GM19463 (cell line): ENCODE results near the gene CXCL17.
"Not testable (repeated sequence)": the region's sequence is repeated elsewhere in the genome, so short reads cannot be mapped to it uniquely, and the experiment has no call there.

Source experiments
- ATAC-seq: cut with Tn5 transposase; IDR thresholded peaks from one replicate; pipeline ENCODE4 v1.9.1; 2021; ENCODE audit warnings: mild to moderate bottlenecking, moderate library complexity; ENCODE audit not compliant: unreplicated experiment

Gene CXCL17

DNA sequence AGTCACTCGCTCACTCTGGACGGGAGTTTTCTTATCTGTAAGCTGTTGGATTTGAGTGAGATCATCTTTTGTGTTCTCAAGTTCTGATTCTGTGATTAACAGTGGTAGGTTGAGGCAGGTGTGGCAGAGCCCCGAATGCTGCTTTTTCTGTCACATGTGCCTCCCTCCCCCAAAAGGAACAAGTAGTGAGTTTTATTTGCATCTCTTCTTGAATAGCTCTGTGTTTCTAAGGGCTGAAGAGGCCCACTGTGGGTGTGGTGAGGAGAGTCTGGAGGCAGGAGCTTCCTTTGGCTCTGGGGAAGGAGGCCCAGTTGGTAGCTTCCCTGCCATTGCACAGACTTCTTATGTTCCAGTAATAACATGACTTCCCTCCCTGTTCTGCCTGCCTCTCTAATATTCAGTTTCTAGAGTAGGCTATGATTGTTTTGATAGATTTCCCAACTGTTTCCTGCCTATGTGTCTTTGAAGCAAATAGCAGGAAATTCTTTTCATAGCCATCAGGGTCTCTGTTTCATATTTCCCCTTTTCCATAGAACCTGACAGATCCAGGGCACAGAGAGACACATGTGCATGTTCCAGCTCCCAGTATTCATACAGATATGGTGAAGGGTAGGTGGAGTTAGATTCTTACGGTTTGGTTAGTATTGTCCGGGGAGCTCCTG is 23.9 kb upstream of the CXCL17 start:
- ATAC-seq, result no peak

DNA sequence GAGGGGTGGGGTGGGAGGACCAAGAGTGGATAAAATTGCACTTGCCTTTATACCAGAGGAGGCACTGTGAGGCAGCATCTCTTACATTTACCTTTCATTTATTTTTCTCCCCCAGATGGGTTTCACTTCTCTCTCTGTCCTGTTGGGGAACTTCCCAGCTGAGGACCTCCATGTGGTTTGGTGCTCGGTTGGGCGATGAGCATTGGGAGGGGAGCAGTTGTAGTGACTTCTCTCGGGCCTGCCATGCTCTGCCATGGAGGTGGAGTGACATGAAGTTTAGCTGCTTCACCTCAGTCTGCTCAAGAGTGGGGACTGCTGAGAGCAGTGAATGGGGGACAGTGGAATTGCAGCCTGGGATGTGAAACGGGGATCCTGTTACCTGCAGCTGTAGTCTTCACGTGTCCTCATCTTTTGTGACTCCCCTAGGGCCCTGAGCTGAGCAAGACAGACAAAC is 23.1 kb upstream of the CXCL17 start:
- peak; percentile 84 for ATAC-seq

DNA sequence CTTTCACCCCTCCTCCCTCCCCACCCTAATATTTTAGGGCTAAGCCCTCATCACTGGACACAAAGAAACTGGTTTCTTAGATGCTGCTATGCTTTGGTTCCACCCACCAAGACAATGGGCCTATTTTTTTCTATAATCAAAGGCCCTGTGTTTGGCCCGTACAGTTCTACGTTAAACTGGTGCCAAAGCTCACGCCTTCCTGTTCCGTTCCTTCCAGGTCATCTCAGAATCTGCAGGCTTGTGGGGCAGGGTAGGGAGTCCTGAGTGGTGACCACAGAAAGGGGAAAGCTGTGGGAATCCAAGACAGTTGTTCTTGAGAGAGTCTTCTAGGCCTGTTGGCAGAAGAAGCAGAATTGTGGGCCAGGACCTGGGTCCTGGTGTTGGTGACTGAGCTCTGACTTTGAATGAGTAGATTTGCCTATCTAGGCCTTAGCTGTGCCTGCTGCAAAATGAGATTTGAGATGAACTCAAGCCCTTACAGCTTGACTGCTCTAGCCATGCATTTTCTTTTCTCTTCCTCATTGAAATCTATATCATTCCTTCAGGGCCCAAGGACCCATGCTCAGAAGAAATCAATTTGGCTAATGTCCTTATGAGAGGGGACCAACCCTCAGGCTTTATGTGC is 19.1 kb upstream of the CXCL17 start:
- ATAC-seq, result no peak

DNA sequence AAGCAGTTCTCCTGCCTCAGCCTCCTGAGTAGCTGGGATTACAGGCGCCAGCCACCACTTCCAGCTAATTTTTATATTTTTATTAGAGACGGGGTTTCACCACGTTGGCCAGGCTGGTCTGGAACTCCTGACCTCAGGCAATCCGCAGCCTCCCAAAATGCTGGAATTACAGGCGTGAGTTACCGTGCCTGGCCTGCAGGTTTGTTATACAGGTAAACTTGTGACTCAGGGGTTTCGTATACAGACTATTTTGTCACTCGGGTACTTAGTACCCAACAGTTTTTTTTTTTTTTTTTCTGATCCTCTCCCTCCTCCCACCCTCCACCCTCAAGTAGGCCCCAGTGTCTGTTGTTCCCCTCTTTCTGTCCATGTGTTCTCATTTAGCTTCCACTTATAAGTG is 18.5 kb upstream of the CXCL17 start:
- not testable (repeated sequence) for ATAC-seq

DNA sequence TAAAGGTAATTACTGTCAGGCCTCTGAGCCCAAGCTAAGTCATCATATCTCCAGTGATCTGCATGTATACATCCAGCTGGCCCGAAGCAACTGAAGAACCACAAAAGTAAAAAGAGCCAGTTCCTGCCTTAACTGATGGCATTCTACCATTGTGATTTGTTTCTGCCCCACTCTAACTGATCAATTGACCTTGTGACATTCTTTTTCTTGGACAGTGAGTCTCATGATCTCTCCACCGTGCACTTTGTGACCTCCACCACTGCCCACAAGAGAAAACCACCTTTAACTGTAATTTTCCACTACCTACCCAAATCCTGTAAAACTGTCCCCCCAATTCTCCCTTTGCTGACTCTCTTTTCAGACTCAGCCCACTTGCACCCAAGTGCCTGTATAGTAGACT is 17.2 kb upstream of the CXCL17 start:
- ATAC-seq, result no peak

DNA sequence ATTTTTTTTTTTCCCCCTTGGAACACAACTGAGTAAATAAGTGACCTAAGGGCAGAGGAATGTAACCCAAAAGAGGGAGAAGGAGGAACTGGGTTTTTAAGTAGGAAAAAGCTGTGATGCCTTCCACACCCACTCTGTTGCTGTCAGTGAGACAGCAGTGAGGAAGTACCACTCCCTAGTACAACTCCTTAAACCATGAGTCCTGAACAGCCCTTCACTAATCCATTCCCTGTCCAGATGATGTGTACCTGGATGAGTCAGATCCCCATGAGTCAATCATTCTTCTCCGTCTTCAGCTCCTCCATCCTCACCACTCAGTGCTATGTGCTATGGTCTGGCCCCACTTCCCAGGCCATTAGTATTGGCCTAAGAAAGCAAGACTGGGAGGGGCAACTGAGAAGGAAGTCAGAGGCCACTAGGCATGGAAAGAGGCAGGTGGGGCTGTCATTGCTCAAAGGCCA is 12.9 kb upstream of the CXCL17 start:
- ATAC-seq, result no peak

DNA sequence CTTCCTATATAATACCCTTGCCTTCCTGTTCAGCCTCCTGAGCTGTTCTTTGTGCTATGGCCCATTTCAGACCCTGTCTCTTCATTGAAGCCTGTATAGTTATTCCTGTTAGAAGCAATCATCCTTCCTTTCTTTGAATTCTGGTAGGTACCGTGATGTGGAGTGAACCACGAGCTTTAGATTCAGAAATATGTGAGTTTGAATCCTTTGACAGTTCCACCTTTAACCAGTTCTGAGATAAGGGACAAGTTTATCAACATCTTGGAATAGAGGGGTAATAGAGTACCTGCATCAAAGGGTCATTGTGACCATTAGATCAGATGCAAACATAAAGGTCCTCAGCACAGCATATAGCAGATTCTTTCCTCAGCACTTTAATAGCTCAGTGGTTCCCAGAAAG is 12.3 kb upstream of the CXCL17 start:
- ATAC-seq, result no peak

DNA sequence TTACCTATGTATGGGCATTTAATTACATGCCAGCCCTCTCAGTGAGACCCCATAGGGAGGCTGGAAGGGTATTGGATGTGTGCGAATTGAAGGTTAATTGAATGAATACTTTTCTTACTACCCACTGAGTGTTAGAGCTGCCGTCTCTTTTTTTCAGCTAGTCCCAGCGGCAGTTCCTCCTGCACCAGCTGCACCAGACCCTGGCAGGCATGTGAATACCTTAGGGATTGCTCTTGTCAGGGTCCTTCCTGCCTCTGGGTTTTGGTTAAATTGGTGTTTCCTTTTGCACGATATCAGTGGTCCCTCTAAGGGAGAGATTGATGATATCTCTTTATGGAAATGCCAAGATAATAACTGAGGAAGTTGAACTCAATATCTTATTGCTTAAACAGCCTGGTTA is 9.8 kb upstream of the CXCL17 start:
- no peak for ATAC-seq

DNA sequence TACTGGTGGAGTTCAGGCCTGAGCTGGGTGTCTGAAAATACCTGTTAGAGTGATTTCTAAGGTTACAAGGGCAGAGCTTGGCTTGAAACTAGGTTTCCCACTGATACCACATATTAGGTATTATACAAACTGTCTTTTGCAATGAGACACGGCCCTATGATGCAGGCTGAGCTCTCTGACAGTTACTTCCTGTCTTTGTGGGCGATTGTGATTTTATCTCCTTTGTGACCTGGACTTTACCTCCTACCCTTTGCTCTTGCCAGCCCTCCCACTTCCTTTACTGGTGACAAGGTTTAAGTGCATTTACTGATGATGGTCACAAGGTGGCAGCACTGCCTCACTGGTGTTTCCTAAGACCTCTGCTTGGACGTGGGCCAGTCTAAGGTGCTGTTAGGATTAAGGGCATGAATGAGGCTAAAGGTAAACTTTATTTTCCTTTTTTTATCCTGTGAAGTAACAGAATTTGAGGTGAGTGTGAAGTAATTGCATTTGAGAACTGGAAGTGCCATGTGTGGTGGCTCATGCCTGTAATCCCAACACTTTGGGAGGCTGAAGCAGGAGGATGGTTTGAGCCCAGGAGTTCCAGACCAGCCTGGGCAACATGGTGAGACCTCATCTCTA is 7.7 kb upstream of the CXCL17 start:
- peak; percentile 76 for ATAC-seq

DNA sequence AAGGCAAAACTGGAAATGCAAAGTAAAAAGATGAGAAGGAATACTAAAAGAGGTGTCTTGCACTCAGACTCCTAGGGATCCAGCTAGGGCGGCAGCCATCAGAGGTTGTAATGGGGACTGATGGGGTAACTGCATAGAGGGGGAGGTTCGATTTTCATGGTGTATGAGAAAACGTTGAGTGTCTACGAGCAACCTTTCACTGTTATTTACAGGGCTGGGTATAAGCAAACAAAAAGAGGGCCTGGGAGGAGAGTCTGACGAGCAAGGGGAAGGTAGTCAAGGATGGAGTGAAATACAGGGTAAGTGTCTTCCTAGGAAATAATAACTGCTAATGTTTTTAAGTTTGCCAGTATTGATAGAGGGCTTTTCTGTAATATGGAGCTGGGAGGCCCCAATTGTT is 5.6 kb upstream of the CXCL17 start:
- ATAC-seq, result not testable (repeated sequence)

DNA sequence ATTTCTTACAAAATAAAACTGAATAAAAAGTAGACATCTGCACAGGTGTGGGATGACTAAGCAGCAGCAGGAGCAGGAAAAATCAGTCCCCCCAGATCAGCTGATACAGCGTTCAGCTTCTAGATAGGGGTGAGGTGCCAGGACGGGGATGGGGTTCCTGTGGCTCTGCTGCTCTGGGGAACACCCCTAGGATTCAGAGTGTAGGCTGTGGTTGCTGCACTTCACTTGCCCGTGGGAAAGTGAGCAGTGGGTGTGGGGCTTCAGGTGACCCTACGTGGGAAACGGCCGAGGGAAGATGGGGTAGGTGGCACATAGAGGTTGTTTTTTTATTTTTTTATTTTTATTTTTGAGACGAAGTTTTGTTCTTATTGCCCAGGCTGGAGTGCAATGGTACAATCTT is 3.2 kb upstream of the CXCL17 start:
- no peak for ATAC-seq

DNA sequence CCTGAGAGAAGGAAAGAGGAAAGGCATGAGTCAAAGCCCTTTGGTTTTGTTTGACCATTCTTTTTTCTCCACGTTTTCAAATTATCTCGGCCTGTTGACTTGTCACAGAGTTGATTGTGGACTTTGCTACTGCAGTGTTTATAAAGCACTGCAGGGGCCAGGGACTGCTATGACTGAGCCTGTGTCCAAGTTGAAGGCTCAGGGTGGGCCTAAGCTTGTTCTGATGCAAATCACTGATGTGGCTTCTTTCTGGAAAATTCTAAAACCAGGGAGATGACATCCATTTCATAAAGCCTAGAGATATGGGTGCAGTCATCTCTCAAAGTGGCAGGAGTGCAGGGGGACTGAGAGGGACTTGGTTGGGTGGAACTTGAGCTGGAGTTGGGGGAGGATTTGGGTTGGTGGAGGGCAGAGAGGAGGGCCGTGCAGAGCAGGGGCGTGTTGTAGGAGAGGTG is 1.2 kb upstream of the CXCL17 start:
- ATAC-seq, result no peak

DNA sequence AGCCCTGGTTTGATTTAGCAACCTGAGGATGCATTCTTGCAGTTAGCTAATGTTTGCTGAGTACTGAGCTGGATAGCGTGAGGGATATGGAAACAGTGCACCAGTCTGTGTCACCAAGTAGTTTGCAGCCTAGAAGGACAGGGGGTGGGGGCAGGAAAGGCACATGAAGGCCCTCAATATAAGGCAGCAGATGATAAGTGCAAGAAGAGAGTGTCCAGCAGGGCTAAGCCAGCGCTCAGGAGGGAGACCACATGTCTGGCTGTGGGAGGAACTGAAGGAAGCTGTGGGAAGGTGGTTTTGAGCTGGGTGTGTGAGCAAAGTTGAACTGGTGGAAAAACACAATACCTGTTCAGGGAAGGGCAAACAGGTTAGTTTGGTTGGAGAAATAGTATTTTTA is 1.7 kb downstream of the CXCL17 start:
- no peak for ATAC-seq

DNA sequence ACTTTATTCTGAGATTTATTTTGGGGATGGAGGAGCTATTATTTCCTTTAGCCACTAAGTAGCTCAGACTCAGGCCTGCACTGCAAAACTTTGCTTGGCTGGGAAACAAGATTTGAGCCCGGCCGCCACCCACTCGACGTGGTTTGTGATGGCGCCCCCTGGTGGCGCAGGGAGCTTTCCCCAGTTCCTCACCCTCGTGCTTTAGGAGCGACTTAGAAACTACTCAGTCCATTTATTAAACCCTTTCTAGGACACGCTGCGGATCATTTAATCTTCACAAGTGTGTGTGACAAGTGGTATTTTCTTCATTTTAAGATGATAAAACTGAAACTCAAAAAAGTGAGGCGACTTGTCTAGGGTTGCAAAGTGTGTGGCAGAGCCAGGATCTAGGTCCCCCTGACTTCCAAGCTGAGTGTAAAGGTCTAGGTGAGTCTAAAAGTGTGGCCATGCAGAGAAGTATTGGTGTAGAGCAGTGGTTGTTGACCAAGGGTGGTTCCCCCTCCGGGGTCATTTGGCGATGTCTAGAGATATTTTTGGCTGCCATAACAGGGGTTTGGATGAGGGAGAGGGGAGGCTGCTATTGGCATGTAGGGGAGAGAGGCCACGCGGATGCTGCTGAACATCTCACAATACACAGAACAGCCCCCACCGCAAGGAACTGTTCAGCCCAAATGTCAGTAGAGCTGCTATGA is 2.2 kb downstream of the CXCL17 start:
- ATAC-seq, result no peak

DNA sequence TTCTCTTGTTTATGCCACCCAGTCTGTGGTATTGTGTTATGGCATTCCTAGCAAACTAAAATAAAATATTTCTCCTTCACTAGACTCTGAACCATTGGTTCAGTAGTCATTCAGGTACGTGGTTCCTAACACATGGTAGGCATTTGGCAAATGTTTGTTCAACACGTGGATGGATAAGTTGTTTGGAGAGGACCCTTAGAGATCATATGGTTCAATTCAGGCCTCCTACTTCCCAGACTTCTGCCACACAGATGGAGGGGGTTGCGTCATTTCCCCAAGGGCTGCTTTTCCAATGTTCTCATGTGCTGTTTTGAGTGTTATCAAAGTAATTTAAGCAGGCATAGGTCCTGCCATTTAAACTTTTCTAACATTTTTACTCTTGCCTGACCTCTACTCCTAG is 6.7 kb downstream of the CXCL17 start:
- no peak for ATAC-seq

DNA sequence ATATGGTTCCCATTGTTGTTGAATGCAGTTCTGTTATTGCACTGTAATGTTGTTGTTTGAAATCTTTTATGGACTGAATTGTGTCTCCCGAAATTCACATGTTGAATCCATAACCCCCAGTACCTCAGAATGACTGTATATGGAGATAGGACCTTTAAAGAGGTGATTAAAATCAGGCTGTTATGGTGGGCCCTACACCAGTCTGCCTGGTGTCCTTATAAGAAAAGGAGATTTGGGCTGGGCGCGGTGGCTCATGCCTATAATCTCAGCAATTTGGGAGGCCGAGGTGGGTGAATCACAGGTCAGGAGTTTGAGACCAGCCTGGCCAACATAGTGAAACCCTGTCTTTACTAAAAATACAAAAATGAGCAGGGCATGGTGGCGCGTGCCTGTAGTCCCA is 7.4 kb downstream of the CXCL17 start:
- ATAC-seq, result no peak

DNA sequence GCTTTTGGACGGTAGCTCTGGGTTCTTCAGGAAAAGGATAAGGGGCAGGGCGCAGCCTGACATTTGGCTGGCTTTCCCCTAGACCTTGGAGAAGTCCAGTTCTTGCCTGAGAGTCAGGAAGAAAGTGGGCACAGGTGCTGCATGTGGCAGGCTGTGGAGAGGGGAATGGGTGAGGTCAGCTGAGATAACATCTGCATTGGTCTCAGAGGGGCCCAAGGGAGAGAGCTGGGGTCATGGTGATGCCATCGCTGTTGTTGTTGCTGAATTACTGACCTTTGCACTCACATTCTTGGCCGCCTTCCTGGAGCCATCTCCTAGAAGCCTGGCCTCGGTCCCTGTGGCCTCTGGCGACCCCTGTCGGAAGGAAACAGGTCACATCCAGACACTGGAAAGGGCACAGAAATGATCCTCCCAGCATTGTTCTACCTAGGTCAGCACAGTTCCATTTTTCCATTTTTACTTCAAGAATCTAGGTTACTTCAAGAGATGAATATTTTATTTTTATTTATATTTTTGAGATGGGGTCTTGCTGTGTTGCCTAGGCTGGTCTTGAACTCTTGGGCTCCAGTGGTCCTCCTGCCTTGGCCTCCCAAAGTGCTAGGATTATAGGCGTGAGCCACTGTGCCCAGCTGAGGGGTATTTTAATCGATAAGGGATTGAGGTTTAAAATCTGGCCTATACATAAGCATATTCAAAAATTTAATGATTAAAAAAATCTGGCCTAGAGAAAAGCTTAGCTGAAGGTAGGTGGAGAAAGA is 9.1 kb downstream of the CXCL17 start:
- ATAC-seq, result no peak

DNA sequence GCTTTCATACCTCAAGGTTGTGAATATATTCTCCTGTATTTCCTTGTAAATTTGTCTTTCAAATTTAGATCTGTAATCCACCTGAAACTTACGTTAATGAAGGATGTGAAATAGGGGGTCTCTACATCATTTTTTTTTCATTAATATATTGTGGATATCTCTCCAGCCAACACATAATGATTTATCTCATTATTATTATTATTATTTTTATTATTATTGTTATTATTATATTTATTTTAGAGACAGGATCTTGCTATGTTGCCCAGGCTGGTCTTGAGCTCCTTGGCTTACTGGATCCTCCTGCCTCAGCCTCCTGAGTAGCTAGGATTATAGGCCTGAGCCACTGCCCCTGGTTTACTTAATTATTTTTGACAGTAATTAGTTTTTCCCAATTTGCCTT is 11.3 kb downstream of the CXCL17 start:
- ATAC-seq, result no peak

DNA sequence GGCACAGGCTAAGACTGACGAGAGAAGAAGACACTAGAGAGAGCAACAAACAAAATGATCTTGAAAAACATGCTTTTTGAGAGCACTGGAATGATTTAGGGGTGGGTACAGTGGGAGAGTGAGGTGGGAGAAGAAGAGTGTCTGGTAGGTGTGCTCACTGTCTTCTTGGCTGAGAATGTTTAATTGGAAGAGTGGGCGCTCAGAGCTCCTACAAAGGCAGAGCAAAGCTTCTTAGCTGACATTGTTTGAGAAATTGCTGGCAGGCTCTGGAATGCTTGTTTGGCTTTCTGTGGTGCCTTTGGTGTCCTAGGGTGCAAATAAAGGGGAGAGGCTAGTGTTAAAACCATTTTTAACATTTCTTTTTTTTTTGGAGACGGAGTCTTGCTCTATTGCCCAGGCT is 14.1 kb downstream of the CXCL17 start:
- ATAC-seq, result no peak

DNA sequence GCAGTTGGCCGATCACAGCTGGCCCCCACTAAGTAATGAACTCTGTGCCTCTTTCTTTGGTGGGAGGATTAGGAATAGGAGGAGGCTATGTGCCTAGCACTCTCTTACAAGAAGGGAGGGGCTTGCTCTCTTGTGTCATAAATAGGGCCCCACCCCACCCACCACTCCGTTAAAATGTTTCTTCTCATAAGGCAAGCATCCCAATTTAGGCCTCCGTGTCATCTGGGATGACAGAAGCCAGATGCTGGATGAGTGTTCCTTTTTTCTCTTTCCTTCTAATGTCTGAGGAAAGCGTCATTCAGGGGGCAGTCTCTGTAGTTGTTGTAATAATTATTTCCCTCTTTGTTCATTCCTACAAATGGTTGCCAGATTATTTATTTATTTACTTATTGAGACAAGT is 15.4 kb downstream of the CXCL17 start, which contains the start of gene LIPE:
LIPE (minus strand) TSS at position 76 of the 400 bp plus-strand sequence. CDS start 239 bp downstream, outside the sequence.
- no peak for ATAC-seq

DNA sequence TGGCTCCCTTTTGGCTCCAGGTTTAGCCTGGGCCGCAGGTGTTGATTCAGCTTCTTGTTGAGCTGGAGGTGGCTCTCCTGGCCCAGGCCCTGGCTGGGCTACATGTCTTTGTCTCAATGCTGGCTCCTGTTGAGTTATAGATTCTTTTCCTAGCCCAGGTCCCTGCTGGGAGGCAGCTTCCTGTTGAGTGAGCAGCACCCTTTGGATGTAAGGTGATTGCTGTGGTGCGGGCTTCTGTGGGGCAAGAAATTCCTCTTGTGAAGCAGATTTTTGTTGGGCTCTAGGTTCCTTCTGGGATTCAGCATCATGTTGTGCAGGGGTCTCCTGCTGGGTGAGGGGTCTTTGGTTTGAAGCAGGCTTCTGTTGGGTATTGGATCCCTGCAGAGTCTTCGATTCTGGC is 16.1 kb downstream of the CXCL17 start:
- no peak for ATAC-seq
